ENCODE data around the gene DHRSX.
"Not testable (repeated sequence)": the region's sequence is repeated elsewhere in the genome, so short reads cannot be mapped to it uniquely, and the experiment has no call there.

DHRSX gene

GRCh38 chrX:2520539-2520938 is 19.8 kb upstream of the DHRSX start:
- no peak for DNase-seq (ENCODE audit: low spot score)

DNA sequence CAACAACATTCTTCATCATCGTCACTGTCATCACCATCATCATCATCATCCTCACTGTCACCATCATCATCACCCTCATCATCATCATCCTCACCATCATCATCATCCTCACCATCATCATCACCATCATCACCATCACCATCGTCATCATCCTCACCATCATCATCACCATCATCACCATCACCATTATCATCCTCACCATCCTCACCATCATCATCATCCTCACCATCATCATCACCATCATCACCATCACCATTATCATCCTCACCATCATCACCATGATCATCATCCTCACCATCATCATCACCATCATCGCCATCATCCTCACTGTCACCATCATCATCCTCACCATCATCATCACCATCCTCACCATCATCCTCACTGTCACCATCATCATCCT is 18.9 kb upstream of the DHRSX start:
- DNase-seq (ENCODE audit: low spot score): not testable (repeated sequence)

- no peak for DNase-seq (ENCODE audit: low spot score)
Measured at GRCh38 chrX:2517055-2517454, 16.3 kb upstream of the DHRSX start.

DNA sequence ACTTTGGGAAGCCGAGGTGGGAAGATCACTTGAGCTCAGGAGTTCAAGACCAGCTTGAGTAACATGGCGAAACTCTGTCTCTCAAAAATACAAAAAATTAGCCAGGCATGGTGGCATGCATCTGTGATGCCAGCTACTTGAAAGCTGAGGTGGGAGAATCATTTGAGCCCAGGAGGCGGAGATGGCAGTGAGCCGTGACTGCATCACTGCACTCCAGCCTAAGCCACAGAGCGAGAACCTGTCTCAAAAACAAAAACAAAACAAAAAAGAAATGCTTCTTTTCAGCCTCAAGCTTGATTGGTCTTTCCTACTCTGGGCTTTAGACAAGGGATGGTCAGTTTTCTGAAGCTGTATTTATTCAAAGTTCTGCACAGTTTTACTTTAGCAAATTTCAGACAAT is 15.8 kb upstream of the DHRSX start:
- no peak for DNase-seq (ENCODE audit: low spot score)

GRCh38 chrX:2514131-2514530 is 13.4 kb upstream of the DHRSX start:
- DNase-seq (ENCODE audit: low spot score): no peak

- DNase-seq (ENCODE audit: low spot score): no peak
Measured at GRCh38 chrX:2513121-2513664, 12.4 kb upstream of the DHRSX start.

DNA sequence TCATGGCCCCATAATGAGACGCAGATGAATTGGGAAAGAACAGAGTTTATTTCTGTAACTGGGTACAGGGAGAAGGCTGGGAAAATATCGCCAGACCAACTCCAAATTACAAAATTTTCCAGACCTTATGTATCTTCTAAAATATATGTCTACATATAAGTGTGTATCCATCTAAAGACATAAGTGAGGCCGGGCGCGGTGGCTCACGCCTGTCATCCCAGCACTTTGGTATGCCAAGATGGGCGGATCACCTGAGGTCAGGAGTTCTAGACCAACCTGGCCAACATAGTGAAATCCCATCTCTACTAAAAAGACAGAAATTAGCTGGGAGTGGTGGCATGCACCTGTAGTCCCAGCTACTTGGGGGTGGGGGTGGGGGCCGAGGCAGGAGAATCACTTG is 11.7 kb upstream of the DHRSX start:
- no peak for DNase-seq (ENCODE audit: low spot score)

DNA sequence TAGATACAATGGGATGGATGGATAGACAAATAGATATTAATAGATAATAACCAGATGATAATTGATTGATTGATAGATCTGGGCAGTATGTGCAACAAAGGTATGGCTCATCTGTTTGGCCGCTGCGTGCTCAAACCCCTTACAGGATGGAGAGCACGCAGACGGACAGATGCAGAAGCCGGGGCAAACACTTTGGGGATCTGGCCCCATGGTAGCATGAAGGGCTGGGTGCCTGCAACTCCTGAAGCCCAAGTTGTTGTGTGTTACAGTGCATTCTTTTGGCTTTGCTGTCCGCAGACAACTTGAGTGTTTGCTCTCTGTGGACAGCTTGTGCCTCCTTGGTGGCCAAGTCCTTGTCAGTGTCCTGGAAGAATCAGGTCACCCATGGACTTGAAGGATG is 10.6 kb upstream of the DHRSX start:
- DNase-seq (ENCODE audit: low spot score): no peak

- DNase-seq (ENCODE audit: low spot score): no peak
Measured at GRCh38 chrX:2508648-2509335, 8.0 kb upstream of the DHRSX start.

DNA sequence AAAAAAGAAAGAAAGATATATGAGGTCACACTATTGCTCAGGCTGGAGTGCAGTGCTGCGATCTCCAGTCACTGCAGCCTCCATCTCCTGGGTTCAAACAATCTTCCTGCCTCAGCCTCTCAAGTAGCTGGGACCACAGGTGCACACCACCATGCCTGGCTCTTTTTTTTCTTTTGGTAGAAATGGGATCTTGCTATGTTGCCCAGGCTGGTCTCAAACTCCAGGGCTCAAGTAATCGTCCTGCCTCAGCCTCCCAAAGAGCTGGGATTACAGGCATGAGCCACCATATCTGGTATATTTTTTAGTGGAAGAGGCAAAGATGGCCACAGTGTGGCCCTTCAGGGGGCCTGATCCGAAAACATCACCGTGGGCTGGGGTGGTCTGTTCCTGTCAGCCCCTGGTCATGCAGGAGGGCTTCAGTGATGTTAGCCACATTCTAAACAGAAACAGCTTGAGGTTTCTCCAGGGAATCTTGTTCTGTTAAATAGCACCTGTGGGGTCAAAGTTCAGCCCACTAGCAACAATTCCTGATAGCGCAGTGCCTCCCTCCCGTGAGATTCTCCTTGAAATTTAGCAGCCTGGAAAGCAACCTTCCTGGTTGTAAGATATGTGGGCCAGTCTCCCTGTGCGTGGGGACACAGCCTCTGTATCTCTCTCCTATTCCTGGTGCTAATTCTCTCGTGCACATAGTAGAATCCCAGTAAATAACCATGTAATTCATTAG is 7.3 kb upstream of the DHRSX start:
- no peak for DNase-seq (ENCODE audit: low spot score)

GRCh38 chrX:2507196-2507595 is 6.4 kb upstream of the DHRSX start:
- no peak for DNase-seq (ENCODE audit: low spot score)

GRCh38 chrX:2505341-2505740 is 4.6 kb upstream of the DHRSX start:
- not testable (repeated sequence) for DNase-seq (ENCODE audit: low spot score)

GRCh38 chrX:2504706-2505332 is 4.0 kb upstream of the DHRSX start:
- no peak for DNase-seq (ENCODE audit: low spot score)

GRCh38 chrX:2503591-2504500 is 3.1 kb upstream of the DHRSX start:
- no peak for DNase-seq (ENCODE audit: low spot score)

GRCh38 chrX:2502668-2503519 is 2.1 kb upstream of the DHRSX start:
- no peak for DNase-seq (ENCODE audit: low spot score)

- DNase-seq (ENCODE audit: low spot score): no peak
Measured at GRCh38 chrX:2502120-2502667, 1.4 kb upstream of the DHRSX start.

- no peak for DNase-seq (ENCODE audit: low spot score)
Measured at GRCh38 chrX:2501559-2502102, 855 bp upstream of the DHRSX start.

DNA sequence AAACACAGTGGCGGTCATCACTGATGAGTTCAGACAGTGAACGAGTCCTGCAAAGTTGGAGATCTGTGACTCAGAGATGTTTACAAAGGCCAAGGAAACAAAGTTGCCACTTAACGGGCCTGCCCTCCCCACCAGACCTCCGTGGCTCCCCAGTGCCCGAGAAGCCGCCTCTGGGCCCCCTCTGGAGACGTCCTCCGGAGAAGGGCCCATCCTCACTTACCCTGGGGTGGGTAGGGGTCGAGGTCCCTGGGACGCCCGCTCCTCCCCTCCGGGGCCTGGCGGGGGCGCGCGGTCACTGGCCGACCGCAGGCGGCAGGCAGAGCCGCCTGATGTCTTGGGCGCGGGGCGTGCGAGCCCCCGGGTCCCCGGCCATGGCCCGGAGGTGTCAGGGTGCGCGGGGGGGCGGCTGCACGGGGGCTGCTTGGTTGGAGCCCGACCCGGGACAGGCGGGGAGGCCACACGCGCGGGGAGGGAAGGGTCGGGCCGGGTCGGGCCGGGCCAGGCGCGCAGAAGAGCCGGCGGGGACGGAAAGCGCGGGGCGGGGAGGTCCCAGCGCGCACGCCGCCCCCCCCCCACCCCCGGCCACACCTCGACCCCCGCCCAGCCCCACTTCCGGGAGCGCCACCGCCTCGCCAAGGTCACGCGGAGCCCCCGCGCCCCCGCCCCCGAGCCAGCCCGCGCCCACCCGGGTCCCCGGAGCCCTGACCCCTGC is 529 bp downstream of the DHRSX start:
- no peak for DNase-seq (ENCODE audit: low spot score)

DNA sequence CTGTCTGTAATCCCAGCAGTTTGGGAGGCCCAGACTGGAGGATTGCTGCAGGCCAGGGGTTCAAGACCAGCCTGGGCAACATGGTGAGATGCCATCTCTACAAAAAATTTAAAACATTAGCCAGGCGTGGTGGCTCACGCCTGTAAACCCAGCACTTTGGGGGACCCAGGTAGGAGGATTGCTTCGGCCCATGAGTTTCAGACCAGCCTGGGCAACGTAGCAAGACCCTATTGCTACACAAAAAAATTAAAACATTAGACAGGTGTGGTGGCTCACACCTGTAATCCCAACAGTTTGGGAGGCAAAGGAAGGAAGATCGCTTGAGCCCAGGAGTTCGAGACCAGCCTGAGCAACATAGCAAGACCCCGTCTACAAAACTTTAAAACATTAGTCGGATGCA is 1.3 kb downstream of the DHRSX start:
- no peak for DNase-seq (ENCODE audit: low spot score)

DNA sequence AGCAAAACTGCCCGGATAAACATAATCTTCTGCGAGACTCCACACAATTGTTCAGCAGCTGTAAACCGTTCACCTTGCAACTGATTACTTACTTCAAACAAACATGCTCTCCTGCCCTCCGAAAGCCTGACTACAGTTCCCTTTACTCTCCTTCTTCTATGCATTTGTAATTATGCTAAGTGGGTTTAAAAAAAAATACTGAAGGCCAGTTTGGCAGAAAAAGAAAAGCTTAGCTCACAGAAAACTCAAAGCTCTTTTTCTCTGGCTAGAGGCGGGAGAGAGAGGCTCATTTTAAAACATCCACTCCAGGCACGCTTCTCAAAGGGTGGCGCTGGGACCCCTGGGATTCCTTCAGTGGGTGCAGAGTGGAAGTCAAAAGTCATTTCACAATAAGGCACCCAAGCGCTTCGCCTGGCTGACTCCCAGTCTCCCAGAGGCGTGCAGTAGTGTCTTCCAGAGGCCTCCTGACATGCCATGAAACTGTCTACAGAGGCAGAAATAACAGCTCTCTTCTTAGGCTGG is 1.9 kb downstream of the DHRSX start:
- DNase-seq (ENCODE audit: low spot score): peak; percentile 66

Data from globus pallidus (tissue), 1 donor.